KMS-11 (cell line): ENCODE data around the gene IL6R.

ENCODE experiments used
- H2AFZ ChIP-seq: fragments of 200-600 bp; sonication (generic); 2 replicates; pipeline ENCODE4 v1.6.1; 2016; ENCODE audit warnings: antibody characterized with exemption, mixed run types, low read depth
- H3K27ac ChIP-seq: fragments of 200-600 bp; sonication (generic); 2 replicates; pipeline ENCODE4 v1.6.1; 2016; ENCODE audit warnings: mild to moderate bottlenecking, mixed run types
- H3K27me3 ChIP-seq: fragments of 200-600 bp; sonication (generic); 2 replicates; pipeline ENCODE4 v1.6.1; 2017; ENCODE audit warnings: mild to moderate bottlenecking, low read depth, mixed run types, moderate library complexity; ENCODE audit not compliant: insufficient read depth
- H3K36me3 ChIP-seq: fragments of 200-600 bp; sonication (generic); 2 replicates; pipeline ENCODE4 v1.6.1; 2017; ENCODE audit warnings: mild to moderate bottlenecking, mixed run types; ENCODE audit not compliant: insufficient read depth
- H3K4me1 ChIP-seq: fragments of 200-600 bp; sonication (generic); 2 replicates; pipeline ENCODE4 v1.6.1; 2016; ENCODE audit warnings: mild to moderate bottlenecking, low read depth, mixed run types; ENCODE audit not compliant: poor library complexity, severe bottlenecking
- H3K4me2 ChIP-seq: fragments of 200-600 bp; sonication (generic); 2 replicates; pipeline ENCODE4 v1.7.0; 2016; ENCODE audit warnings: mild to moderate bottlenecking, mixed run types
- H3K4me3 ChIP-seq: fragments of 200-600 bp; sonication (generic); IDR thresholded peaks from 2 replicates; pipeline ENCODE4 v1.6.1; 2017; ENCODE audit warnings: low read depth, low read length, mixed read lengths; ENCODE audit not compliant: insufficient read depth
- H3K79me2 ChIP-seq: fragments of 200-600 bp; sonication (generic); 2 replicates; pipeline ENCODE4 v1.6.1; 2016; ENCODE audit warnings: low read depth, mixed run types; ENCODE audit not compliant: insufficient read depth
- H3K9ac ChIP-seq: fragments of 200-600 bp; sonication (generic); 2 replicates; pipeline ENCODE4 v1.6.1; 2016; ENCODE audit warnings: mild to moderate bottlenecking, mixed run types
- H4K20me1 ChIP-seq: fragments of 200-600 bp; sonication (generic); 2 replicates; pipeline ENCODE4 v1.6.1; 2016; ENCODE audit warnings: mild to moderate bottlenecking, mixed run types; ENCODE audit not compliant: insufficient read depth
- CTCF ChIP-seq: fragments of 200-600 bp; sonication (generic); conservative IDR thresholded peaks from 2 replicates; pipeline ENCODE4 v1.6.1; 2017; ENCODE audit warnings: low read depth, mild to moderate bottlenecking, antibody characterized with exemption, low read length, moderate library complexity, mixed read lengths

IL6R gene

GRCh38 chr1:154490317-154490716 lies 85.2 kb downstream of the IL6R start:
- Histone ChIP-seq H3K27me3 (no peaks in the 10 kb centered on the region), H3K4me1 (peaks cover 3% of the 10 kb centered on the region), H3K79me2 (no peaks in the 10 kb centered on the region), H3K27ac (no peak overlapping the region), H3K4me3 (no peak overlapping the region), H3K9ac (no peak overlapping the region), H2AFZ (no peak overlapping the region), H4K20me1 (no peaks in the 10 kb centered on the region), H3K4me2 (no peak overlapping the region), H3K36me3 (no peaks in the 10 kb centered on the region)
- no peak for TF ChIP-seq CTCF

- H3K79me2 ChIP-seq, result no peaks in the 10 kb centered on the region
- H3K4me2 ChIP-seq, result no peak overlapping the region
- H3K27me3 ChIP-seq, result no peaks in the 10 kb centered on the region
- no peak for TF ChIP-seq CTCF
- H3K4me3 ChIP-seq, result no peak overlapping the region
- H3K9ac ChIP-seq, result no peak overlapping the region
- H3K36me3 ChIP-seq, result no peaks in the 10 kb centered on the region
- no peak overlapping the region for H3K27ac ChIP-seq
- peaks cover 8% of the 10 kb centered on the region for H3K4me1 ChIP-seq
- no peaks in the 10 kb centered on the region for H4K20me1 ChIP-seq
- H2AFZ ChIP-seq, result no peak overlapping the region
These were observed 87.0 kb downstream of the IL6R start for GRCh38 chr1:154492115-154492514.

GRCh38 chr1:154493276-154493675 lies 88.1 kb downstream of the IL6R start:
- Histone ChIP-seq H4K20me1 (no peaks in the 10 kb centered on the region), H3K27ac (no peak overlapping the region), H3K36me3 (no peaks in the 10 kb centered on the region), H3K79me2 (no peaks in the 10 kb centered on the region), H3K27me3 (no peaks in the 10 kb centered on the region), H3K4me3 (no peak overlapping the region), H2AFZ (no peak overlapping the region), H3K4me1 (peaks cover 13% of the 10 kb centered on the region), H3K9ac (no peak overlapping the region), H3K4me2 (no peak overlapping the region)
- TF ChIP-seq CTCF, result no peak

- Histone ChIP-seq H3K36me3 (no peaks in the 10 kb centered on the region), H4K20me1 (no peaks in the 10 kb centered on the region), H3K4me3 (no peak overlapping the region), H2AFZ (no peak overlapping the region), H3K79me2 (no peaks in the 10 kb centered on the region), H3K4me2 (no peak overlapping the region), H3K9ac (no peak overlapping the region), H3K27ac (no peak overlapping the region), H3K4me1 (peaks cover 13% of the 10 kb centered on the region), H3K27me3 (no peaks in the 10 kb centered on the region)
- TF ChIP-seq CTCF, result no peak
These were observed 90.5 kb downstream of the IL6R start for GRCh38 chr1:154495496-154496273.
